DOHH2 (cell line): ENCODE data around the gene MAP1LC3A.

Experiments used
- CTCF ChIP-seq: fragments of 200-600 bp; sonication (generic); IDR thresholded peaks from one replicate; pipeline ENCODE4 v1.5.1; 2014; ENCODE audit warnings: antibody characterized with exemption, mild to moderate bottlenecking, low read depth, low read length; ENCODE audit not compliant: poor library complexity, severe bottlenecking
- EZH2phosphoT487 ChIP-seq: fragments of 200-600 bp; sonication (generic); IDR thresholded peaks from 2 replicates; pipeline ENCODE4 v1.6.1; 2017; ENCODE audit warnings: borderline replicate concordance, mild to moderate bottlenecking, antibody characterized with exemption, low read length, moderate library complexity, mixed read lengths

DNA sequence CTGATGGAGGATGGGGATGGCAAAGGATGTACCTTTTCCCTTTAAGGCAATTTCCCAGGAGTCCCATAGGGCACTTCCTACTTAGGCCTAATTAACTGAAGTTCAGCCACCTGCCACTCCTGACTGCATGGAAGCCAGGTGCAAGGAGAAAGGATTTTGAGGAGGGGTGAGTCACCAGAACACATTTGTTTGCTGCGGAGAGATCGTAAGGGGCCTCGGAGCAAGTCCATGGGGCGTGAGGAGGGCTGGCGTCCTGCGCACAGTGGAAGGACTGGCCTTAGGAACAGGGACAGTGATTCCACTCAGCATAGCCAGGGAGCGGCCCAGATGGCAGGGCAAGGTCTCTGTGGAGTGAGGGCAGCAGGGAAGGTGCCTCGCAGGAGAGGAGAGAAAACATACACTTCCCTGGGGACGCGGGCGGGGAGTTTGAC, 11.8 kb upstream of the MAP1LC3A start:
- no peak for TF ChIP-seq EZH2phosphoT487
- TF ChIP-seq CTCF: no peak
